Panc1 (cell line): ENCODE measurements around the gene KCNAB1. TPM values are rescaled to one million over a fixed set of nuclear protein-coding genes. Genes with fewer than 3 reads are reported as not detected.
"Not testable (repeated sequence)": the region's sequence is repeated elsewhere in the genome, so short reads cannot be mapped to it uniquely, and the experiment has no call there.

ENCODE experiments used
- ATAC-seq: fragments of 200-7000 bp; cut with Tn5 transposase; 2 replicates; pipeline ENCODE4 v1.9.1; 2020; ENCODE audit warnings: mild to moderate bottlenecking, moderate library complexity
- BruUV-seq: library from RNA; stranded (reverse); fragments of 400-500 nt; replicated peaks from 2 replicates; lab custom pipeline; 2021; lab: Mats Ljungman, UMichigan
- CTCF ChIA-PET: fragments of 300-600 bp; sonication (Branson Sonifier 250); formaldehyde crosslinking; loops from one replicate; lab custom pipeline; 2022; ENCODE audit warnings: antibody characterized with exemption; lab: Charles Lee
- POLR2A ChIA-PET: fragments of 300-600 bp; sonication (Branson Sonifier 250); formaldehyde crosslinking; loops from one replicate; lab custom pipeline; 2022; ENCODE audit warnings: antibody characterized with exemption; lab: Charles Lee
- DNase-seq: peaks from one replicate; pipeline ENCODE4 v3.0.0-alpha.2; 2010; ENCODE audit warnings: low read depth, low spot score
- H3K27ac ChIP-seq: 2 replicates; pipeline ENCODE4 v1.5.1; 2011; ENCODE audit warnings: mild to moderate bottlenecking, low read length, inconsistent platforms
- H3K27me3 ChIP-seq: fragments of 200-500 bp; sonication (Bioruptor generic); 2 replicates; pipeline ENCODE4 v1.6.0; 2014; ENCODE audit warnings: low read length, inconsistent platforms; ENCODE audit not compliant: control insufficient read depth, insufficient read depth
- H3K36me3 ChIP-seq: fragments of 200-500 bp; sonication (Bioruptor generic); 2 replicates; pipeline ENCODE4 v1.5.1; 2014; ENCODE audit warnings: inconsistent platforms, mild to moderate bottlenecking, low read length, moderate library complexity; ENCODE audit not compliant: control insufficient read depth, insufficient read depth
- H3K4me1 ChIP-seq: 2 replicates; pipeline ENCODE4 v1.5.1; 2011; ENCODE audit warnings: inconsistent platforms, mild to moderate bottlenecking, low read length, moderate library complexity; ENCODE audit not compliant: control insufficient read depth, insufficient read depth
- H3K4me3 ChIP-seq, 2 experiments: 2 replicates each; pipeline ENCODE4 v1.5.1; 2011 to 2012; ENCODE audit warnings: low read depth in 2 of 2, low read length in 2 of 2, mild to moderate bottlenecking in 2 of 2, inconsistent platforms in 1 of 2, moderate library complexity in 1 of 2
- H3K9me3 ChIP-seq: fragments of 200-500 bp; sonication (Bioruptor generic); 2 replicates; pipeline ENCODE4 v1.5.1; 2014; ENCODE audit warnings: low read depth, mild to moderate bottlenecking, inconsistent platforms, low read length, moderate library complexity; ENCODE audit not compliant: control insufficient read depth, insufficient read depth
- CTCF ChIP-seq: fragments of 450-650 bp; IDR thresholded peaks from 2 replicates; pipeline ENCODE4 v1.5.1; 2017; ENCODE audit warnings: mild to moderate bottlenecking
- POLR2AphosphoS5 ChIP-seq: IDR thresholded peaks from 2 replicates; pipeline ENCODE4 v1.6.1; 2012; ENCODE audit warnings: mild to moderate bottlenecking, low read depth, low read length, moderate library complexity
- TCF7L2 ChIP-seq: IDR thresholded peaks from 2 replicates; pipeline ENCODE4 v1.6.1; 2011; ENCODE audit warnings: mild to moderate bottlenecking, low read depth, low read length, inconsistent platforms
- in situ Hi-C: cut with HindIII; loops from 2 replicates; pipeline ENCODE4 v1.10.0; 2016; ENCODE audit warnings: low sequenced_read_pairs, low pct_unique_long_range_greater_than_20kb
- intact Hi-C: fragments of 100-400 bp; cut with micrococcal nuclease; formaldehyde crosslinking; loops from one replicate; pipeline ENCODE4 v1.10.0; 2022; ENCODE audit not compliant: unreplicated experiment
- total RNA-seq: library from RNA; stranded (reverse); gene quantifications from one replicate; pipeline ENCODE4 v1.2.1, GENCODE V29; 2021; ENCODE audit not compliant: unreplicated experiment

The KCNAB1 gene
- total RNA-seq, 1 experiment from 2014 or later: not detected

DNA sequence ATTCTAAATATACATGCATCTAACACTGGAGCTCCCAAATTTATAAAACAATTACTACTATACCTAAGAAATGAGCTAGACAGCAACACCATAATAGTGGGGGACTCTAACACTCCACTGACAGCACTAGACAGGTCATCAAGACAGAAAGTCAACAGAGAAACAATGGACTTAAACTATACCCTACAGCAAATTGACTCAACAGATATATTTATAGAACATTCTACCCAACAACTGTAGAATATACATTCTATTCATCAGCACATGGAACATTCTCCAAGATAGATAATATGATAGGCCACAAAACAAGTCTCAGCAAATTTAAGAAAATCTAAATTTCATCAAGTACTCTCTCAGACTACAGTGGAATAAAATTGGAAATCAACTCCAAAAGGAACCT, 102.0 kb downstream of the KCNAB1 start:
- DNase-seq, H3K4me1 ChIP-seq, H3K27ac ChIP-seq, BruUV-seq, CTCF ChIA-PET, H3K4me3 ChIP-seq, ATAC-seq, intact Hi-C loops, in situ Hi-C loops, POLR2A ChIA-PET, H3K27me3 ChIP-seq, H3K36me3 ChIP-seq, H3K9me3 ChIP-seq: not testable (repeated sequence)

DNA sequence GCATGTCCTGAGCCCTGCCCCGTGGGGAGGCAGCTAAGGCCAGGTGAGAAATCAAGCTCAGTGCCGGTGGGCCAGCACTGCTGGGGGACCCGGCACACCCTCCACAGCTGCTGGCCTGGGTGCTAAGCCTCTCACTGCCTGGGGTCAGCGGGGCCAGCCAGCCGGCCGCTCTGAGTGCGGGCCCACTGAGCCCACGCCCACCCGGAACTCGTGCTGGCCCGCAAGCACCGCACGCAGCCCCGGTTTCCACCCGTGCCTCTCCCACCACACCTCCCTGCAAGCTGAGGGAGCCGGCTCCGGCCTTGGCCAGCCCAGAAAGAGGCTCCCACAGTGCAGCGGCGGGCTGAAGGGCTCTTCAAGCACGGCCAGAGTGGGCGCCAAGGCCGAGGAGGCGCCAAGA, 103.7 kb downstream of the KCNAB1 start:
- H3K27me3 ChIP-seq, H3K36me3 ChIP-seq, ATAC-seq, H3K9me3 ChIP-seq, H3K27ac ChIP-seq, POLR2A ChIA-PET, H3K4me3 ChIP-seq, H3K4me1 ChIP-seq, BruUV-seq, intact Hi-C loops, in situ Hi-C loops, CTCF ChIA-PET, DNase-seq: not testable (repeated sequence)

- POLR2A ChIA-PET: no interaction called here
- no peak overlapping the region for H3K27ac ChIP-seq
- CTCF ChIA-PET: no interaction called here
- no peaks in the 10 kb centered on the region for H3K4me1 ChIP-seq
- no peaks in the 10 kb centered on the region for H3K36me3 ChIP-seq
- intact Hi-C loops (no loop called here), in situ Hi-C loops (no loop called here)
- ATAC-seq (no peak), DNase-seq (no peak)
- TF ChIP-seq TCF7L2: no peak
- H3K4me3 ChIP-seq: no peak overlapping the region
- BruUV-seq: no TSS peak
- H3K27me3 ChIP-seq: no peaks in the 10 kb centered on the region; the same call in 1 of the 2 replicates
- H3K9me3 ChIP-seq: no peaks in the 10 kb centered on the region
These were observed 106.5 kb downstream of the KCNAB1 start for GRCh38 chr3:156226676-156227420.

- ChIA-PET CTCF (no interaction called here), POLR2A (no interaction called here)
- in situ Hi-C loops (no loop called here), intact Hi-C loops (no loop called here)
- H3K9me3 ChIP-seq: no peaks in the 10 kb centered on the region
- H3K27ac ChIP-seq: no peak overlapping the region
- H3K4me1 ChIP-seq: no peaks in the 10 kb centered on the region
- BruUV-seq: no TSS peak
- no peak for TF ChIP-seq TCF7L2
- TF ChIP-seq POLR2AphosphoS5: no peak
- TF ChIP-seq CTCF: no peak
- ATAC-seq (no peak), DNase-seq (no peak)
- no peak overlapping the region for H3K4me3 ChIP-seq
- no peaks in the 10 kb centered on the region; the same call in 1 of the 2 replicates for H3K27me3 ChIP-seq
- H3K36me3 ChIP-seq: no peaks in the 10 kb centered on the region
These were observed 107.3 kb downstream of the KCNAB1 start for GRCh38 chr3:156227704-156228103.
